Measurements from ENCODE around the gene CCL21. TPM values are rescaled to one million over a fixed set of nuclear protein-coding genes. Genes with fewer than 3 reads are reported as not detected.

Gene CCL21
- total and polyA plus RNA-seq, 2 donors (not counting 1 experiment from before 2014, with no cell fraction given) = not detected

DNA sequence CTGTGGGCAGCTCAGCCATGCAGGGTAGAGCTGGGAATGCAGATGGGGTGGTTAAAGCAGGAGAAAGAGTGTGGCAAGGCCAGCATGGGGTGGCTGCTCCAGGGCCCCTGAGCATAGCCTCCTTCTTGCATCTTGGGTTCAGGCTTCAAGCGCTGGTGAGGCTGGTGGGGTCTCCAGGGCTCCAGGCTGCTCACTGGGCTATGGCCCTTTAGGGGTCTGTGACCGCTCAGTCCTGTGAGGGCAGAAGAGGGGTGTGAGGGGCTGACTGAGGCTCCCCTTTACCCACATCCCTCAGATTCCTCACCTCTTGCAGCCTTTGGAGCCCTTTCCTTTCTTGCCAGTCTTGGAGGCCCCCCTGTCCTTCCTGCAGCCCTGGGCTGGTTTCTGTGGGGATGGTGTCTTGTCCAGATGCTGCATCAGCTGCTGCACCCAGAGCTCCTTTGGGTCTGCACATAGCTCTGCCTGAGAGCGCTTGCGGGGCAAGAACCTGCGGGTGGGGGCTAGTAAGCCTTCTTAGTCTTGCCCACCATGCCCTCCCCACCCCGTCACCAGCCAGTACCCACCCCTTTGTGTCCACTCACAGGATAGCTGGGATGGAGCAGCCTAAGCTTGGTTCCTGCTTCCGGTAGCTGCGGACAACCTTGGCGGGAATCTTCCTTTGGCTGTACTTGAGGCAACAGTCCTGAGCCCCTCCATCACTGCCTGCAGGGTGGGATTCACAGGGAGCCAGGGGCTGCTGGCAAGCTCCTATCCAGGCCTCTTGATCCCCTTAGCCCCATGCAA lies 549 bp downstream of the CCL21 start:
- Histone ChIP-seq H3K36me3 (replicated peaks in 1 of 2; ENCODE audit: control extremely low read depth in 1 of 2, control insufficient read depth in 1 of 2, extremely low read depth in 1 of 2, insufficient read depth in 2 of 2, low read length in 1 of 2) (no peaks in the 10 kb centered on the region), H3K9ac (ENCODE audit: low read length) (no peak overlapping the region), H4K20me1 (ENCODE audit: control insufficient read depth, insufficient read depth, low read length, poor library complexity, severe bottlenecking) (no peaks in the 10 kb centered on the region), H3K27me3 (replicated peaks in 1 of 4; ENCODE audit: control extremely low read depth in 1 of 4, control insufficient read depth in 3 of 4, insufficient read depth in 4 of 4, low read length in 3 of 4) (peaks cover 0 to 7% (median 3%) of the 10 kb centered on the region in 4 experiments), H3K9me3 (ENCODE audit: control extremely low read depth in 1 of 3, control insufficient read depth in 2 of 3, insufficient read depth in 1 of 3, low read length in 2 of 3) (no peaks in the 10 kb centered on the region), H3K4me1 (ENCODE audit: control insufficient read depth in 2 of 2, insufficient read depth in 2 of 2, low read length in 2 of 2) (no peaks in the 10 kb centered on the region), H3K27ac (ENCODE audit: low read length in 2 of 2) (no peak overlapping the region), H3K4me3 (ENCODE audit: control extremely low read depth in 1 of 5, extremely low read depth in 1 of 5, insufficient read depth in 1 of 5, low read depth in 2 of 5, low read length in 4 of 5) (no peak overlapping the region), H2AFZ (ENCODE audit: insufficient read depth, low read depth, low read length, poor library complexity, severe bottlenecking) (no peak overlapping the region), H3K4me2 (replicated peaks; ENCODE audit: low read depth, low read length, poor library complexity, severe bottlenecking) (no peak overlapping the region), H3K79me2 (ENCODE audit: control insufficient read depth, insufficient read depth, low read length) (no peaks in the 10 kb centered on the region)
- 95% methylated on average over 7 of the region's 9 CpGs for WGBS (ENCODE audit: insufficient coverage)
- H3K27me3 Mint-ChIP-seq = peaks cover 25% of the 10 kb centered on the region
- no peak overlapping the region for H3K4me3 Mint-ChIP-seq
- H3K4me1 Mint-ChIP-seq = no peaks in the 10 kb centered on the region
- DNase-seq = no peak
- ATAC-seq (ENCODE audit: low read depth) = no peak
- ChIA-PET POLR2A (no interaction called here), CTCF (interaction anchor here (0.9 to 1.2 kb wide), 2 partner anchors 9 to 10 kb away, joined by 3 to 4 read pairs; no protein-coding TSS in a partner anchor)
- no peaks in the 10 kb centered on the region for H3K9me3 Mint-ChIP-seq (ENCODE audit: insufficient read depth)
- intact Hi-C loops (cut with micrococcal nuclease) = loop anchor here (10.0 kb wide), 1 partner anchor 275 kb away; the partner anchor contains the start of gene DNAJB5
- TF ChIP-seq, protein P1, sequence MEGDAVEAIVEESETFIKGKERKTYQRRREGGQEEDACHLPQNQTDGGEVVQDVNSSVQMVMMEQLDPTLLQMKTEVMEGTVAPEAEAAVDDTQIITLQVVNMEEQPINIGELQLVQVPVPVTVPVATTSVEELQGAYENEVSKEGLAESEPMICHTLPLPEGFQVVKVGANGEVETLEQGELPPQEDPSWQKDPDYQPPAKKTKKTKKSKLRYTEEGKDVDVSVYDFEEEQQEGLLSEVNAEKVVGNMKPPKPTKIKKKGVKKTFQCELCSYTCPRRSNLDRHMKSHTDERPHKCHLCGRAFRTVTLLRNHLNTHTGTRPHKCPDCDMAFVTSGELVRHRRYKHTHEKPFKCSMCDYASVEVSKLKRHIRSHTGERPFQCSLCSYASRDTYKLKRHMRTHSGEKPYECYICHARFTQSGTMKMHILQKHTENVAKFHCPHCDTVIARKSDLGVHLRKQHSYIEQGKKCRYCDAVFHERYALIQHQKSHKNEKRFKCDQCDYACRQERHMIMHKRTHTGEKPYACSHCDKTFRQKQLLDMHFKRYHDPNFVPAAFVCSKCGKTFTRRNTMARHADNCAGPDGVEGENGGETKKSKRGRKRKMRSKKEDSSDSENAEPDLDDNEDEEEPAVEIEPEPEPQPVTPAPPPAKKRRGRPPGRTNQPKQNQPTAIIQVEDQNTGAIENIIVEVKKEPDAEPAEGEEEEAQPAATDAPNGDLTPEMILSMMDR (IDR thresholded peaks at IDR 0.05) = no peak
- no peak for TF ChIP-seq EZH2 (IDR thresholded peaks at IDR 0.05; ENCODE audit: borderline replicate concordance, insufficient read depth, low read depth, low read length, poor library complexity, severe bottlenecking)
- no peak overlapping the region for H3K27ac Mint-ChIP-seq

DNA sequence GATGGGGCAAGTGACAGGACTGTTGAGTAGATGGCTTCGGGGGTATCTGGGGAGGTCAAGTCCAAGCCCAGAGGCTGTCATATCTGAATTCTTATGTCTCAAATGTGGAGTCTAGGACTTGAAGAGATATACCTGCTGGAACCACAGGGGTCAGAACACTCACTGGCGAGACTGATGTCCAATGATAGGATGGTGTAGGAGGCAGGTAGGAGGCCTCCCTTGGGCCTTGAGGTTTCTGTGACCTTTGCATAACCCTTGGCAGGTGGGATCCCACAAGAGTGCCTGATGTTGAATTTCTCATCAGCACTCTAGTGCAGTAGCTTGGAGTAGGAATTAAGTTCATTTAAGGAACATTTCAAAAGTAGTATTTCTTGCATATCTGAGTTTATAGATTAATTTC lies 2.8 kb downstream of the CCL21 start:
- Histone ChIP-seq H3K27me3 (replicated peaks in 1 of 4; ENCODE audit: control extremely low read depth in 1 of 4, control insufficient read depth in 3 of 4, insufficient read depth in 4 of 4, low read length in 3 of 4) (no peaks in the 10 kb centered on the region), H3K27ac (ENCODE audit: low read length in 2 of 2) (no peak overlapping the region), H3K4me1 (ENCODE audit: control insufficient read depth in 2 of 2, insufficient read depth in 2 of 2, low read length in 2 of 2) (peaks cover 0 to under 1% of the 10 kb centered on the region in 2 donors), H3K79me2 (ENCODE audit: control insufficient read depth, insufficient read depth, low read length) (no peaks in the 10 kb centered on the region), H3K9me3 (ENCODE audit: control extremely low read depth in 1 of 3, control insufficient read depth in 2 of 3, insufficient read depth in 1 of 3, low read length in 2 of 3) (no peaks in the 10 kb centered on the region), H2AFZ (ENCODE audit: insufficient read depth, low read depth, low read length, poor library complexity, severe bottlenecking) (no peak overlapping the region), H3K36me3 (replicated peaks in 1 of 2; ENCODE audit: control extremely low read depth in 1 of 2, control insufficient read depth in 1 of 2, extremely low read depth in 1 of 2, insufficient read depth in 2 of 2, low read length in 1 of 2) (no peaks in the 10 kb centered on the region), H3K4me2 (replicated peaks; ENCODE audit: low read depth, low read length, poor library complexity, severe bottlenecking) (no peak overlapping the region), H3K9ac (ENCODE audit: low read length) (no peak overlapping the region), H3K4me3 (ENCODE audit: control extremely low read depth in 1 of 5, extremely low read depth in 1 of 5, insufficient read depth in 1 of 5, low read depth in 2 of 5, low read length in 4 of 5) (no peak overlapping the region), H4K20me1 (ENCODE audit: control insufficient read depth, insufficient read depth, low read length, poor library complexity, severe bottlenecking) (no peaks in the 10 kb centered on the region)
- intact Hi-C loops (cut with micrococcal nuclease) = loop anchor here (10.0 kb wide), 1 partner anchor 278 kb away; the partner anchor contains the start of gene DNAJB5
- Mint-ChIP-seq H3K4me3 (no peak overlapping the region), H3K9me3 (ENCODE audit: insufficient read depth) (no peaks in the 10 kb centered on the region), H3K27me3 (peaks cover 11% of the 10 kb centered on the region), H3K27ac (no peak overlapping the region), H3K4me1 (peaks cover 3% of the 10 kb centered on the region)
- TF ChIP-seq EZH2 (IDR thresholded peaks at IDR 0.05; ENCODE audit: borderline replicate concordance, insufficient read depth, low read depth, low read length, poor library complexity, severe bottlenecking) = no peak
- TF ChIP-seq, protein P1 (IDR thresholded peaks at IDR 0.05) = no peak
- no peak for DNase-seq
- 63% methylated on average over 2 of the region's 2 CpGs for WGBS (ENCODE audit: insufficient coverage)
- no peak for ATAC-seq (ENCODE audit: low read depth)
- ChIA-PET POLR2A (no interaction called here), CTCF (no interaction called here)
